HCT116 (cell line): Measurements from ENCODE around the gene KRT86. TPM values are rescaled to one million over a fixed set of nuclear protein-coding genes. Genes with fewer than 3 reads are reported as not detected.

ENCODE experiments used
- ATAC-seq: fragments of 200-7000 bp; cut with Tn5 transposase; 2 replicates; pipeline ENCODE4 v1.9.1; 2020; ENCODE audit warnings: mild to moderate bottlenecking, moderate library complexity
- BruUV-seq: library from RNA; stranded (reverse); fragments of 400-500 nt; replicated peaks from 2 replicates; lab custom pipeline; 2021; lab: Mats Ljungman, UMichigan
- CTCF ChIA-PET: fragments of 300-600 bp; sonication (Branson Sonifier 250); formaldehyde crosslinking; loops from one replicate; lab custom pipeline; 2021; ENCODE audit warnings: antibody characterized with exemption; lab: Charles Lee
- POLR2A ChIA-PET: fragments of 300-600, 350-600 bp; sonication (Branson Sonifier 250); formaldehyde crosslinking; loops from one replicate; lab custom pipeline; 2021; ENCODE audit warnings: antibody characterized with exemption; lab: Charles Lee
- RAD21 ChIA-PET, 2 experiments: fragments of 300-600 bp; sonication (Branson Sonifier 250); formaldehyde crosslinking; loops; one replicate each; lab custom pipeline; 2023; ENCODE audit warnings: low total read pairs in 2 of 2; ENCODE audit not compliant: uncharacterized antibody in 2 of 2, unreplicated experiment in 2 of 2, low non-redundant PET in 1 of 2; lab: Charles Lee
- DNase-seq: peaks from one replicate; pipeline ENCODE4 v3.0.0-alpha.2; 2010; ENCODE audit warnings: low read depth, low spot score
- H2AFZ ChIP-seq: fragments of 200-600 bp; shearing (Covaris generic), sonication (generic); 2 replicates; pipeline ENCODE4 v1.6.1; 2017; ENCODE audit warnings: low read depth, mixed run types, mixed read lengths, antibody characterized with exemption, low read length; ENCODE audit not compliant: poor library complexity, severe bottlenecking
- H3K27ac ChIP-seq: 2 replicates; pipeline ENCODE4 v1.5.1; 2012; ENCODE audit warnings: low read depth, low read length
- H3K27me3 ChIP-seq: fragments of 200-600 bp; sonication (generic); 2 replicates; pipeline ENCODE4 v1.6.1; 2016; ENCODE audit warnings: mixed run types, low read length, mixed read lengths; ENCODE audit not compliant: insufficient read depth
- H3K36me3 ChIP-seq, 2 experiments: fragments of 200-500 bp in 1 of 2; fragments of 200-600 bp in 1 of 2; sonication (Bioruptor generic) in 1 of 2; sonication (generic) in 1 of 2; 2 replicates each; pipeline versions ENCODE4 v1.5.1 to v1.6.1; 2014 to 2016; ENCODE audit warnings: low read length in 2 of 2, inconsistent platforms in 1 of 2, mixed read lengths in 1 of 2, mixed run types in 1 of 2; ENCODE audit not compliant: insufficient read depth in 2 of 2, control insufficient read depth in 1 of 2
- H3K4me1 ChIP-seq, 2 experiments: fragments of 200-600 bp in 1 of 2; sonication (generic) in 1 of 2; 2 replicates each; pipeline versions ENCODE4 v1.5.1 to v1.6.1; 2012 to 2017; ENCODE audit warnings: low read length in 2 of 2, inconsistent platforms in 1 of 2, mild to moderate bottlenecking in 1 of 2, mixed read lengths in 1 of 2, mixed run types in 1 of 2, moderate library complexity in 1 of 2; ENCODE audit not compliant: insufficient read depth in 2 of 2, control insufficient read depth in 1 of 2
- H3K4me2 ChIP-seq: fragments of 200-600 bp; sonication (generic); 2 replicates; pipeline ENCODE4 v1.6.1; 2017; ENCODE audit warnings: mixed run types, low read length, mixed read lengths
- H3K4me3 ChIP-seq, 2 experiments: fragments of 200-600 bp in 1 of 2; sonication (generic) in 1 of 2; replicated peaks in 1 of 2; 2 replicates each; pipeline ENCODE4 v1.5.1; 2011 to 2016; ENCODE audit warnings: low read length in 2 of 2, control low read depth in 1 of 2, low read depth in 1 of 2, mild to moderate bottlenecking in 1 of 2, mixed read lengths in 1 of 2, mixed run types in 1 of 2
- H3K79me2 ChIP-seq: fragments of 200-600 bp; sonication (generic); 2 replicates; pipeline ENCODE4 v1.6.1; 2017; ENCODE audit warnings: mild to moderate bottlenecking, mixed run types, low read length, moderate library complexity, mixed read lengths; ENCODE audit not compliant: insufficient read depth
- H3K9ac ChIP-seq: fragments of 200-600 bp; sonication (generic); 2 replicates; pipeline ENCODE4 v1.6.1; 2016; ENCODE audit warnings: low read length, mixed read lengths
- H3K9me2 ChIP-seq: fragments of 200-600 bp; sonication (generic), shearing (Covaris generic); 2 replicates; pipeline ENCODE4 v1.6.1; 2017; ENCODE audit warnings: mixed run types, mild to moderate bottlenecking, moderate library complexity; ENCODE audit not compliant: insufficient read depth
- H3K9me3 ChIP-seq, 2 experiments: fragments of 200-500 bp in 1 of 2; fragments of 200-600 bp in 1 of 2; sonication (Bioruptor generic) in 1 of 2; sonication (generic) in 1 of 2; 2 replicates each; pipeline ENCODE4 v1.6.1; 2014 to 2017; ENCODE audit warnings: low read length in 2 of 2, mixed read lengths in 2 of 2, inconsistent platforms in 1 of 2, low read depth in 1 of 2, mild to moderate bottlenecking in 1 of 2, mixed run types in 1 of 2, moderate library complexity in 1 of 2; ENCODE audit not compliant: control insufficient read depth in 1 of 2, insufficient read depth in 1 of 2
- H4K20me1 ChIP-seq: fragments of 200-600 bp; sonication (generic), shearing (Covaris generic); 2 replicates; pipeline ENCODE4 v1.6.1; 2017; ENCODE audit warnings: mixed run types, mild to moderate bottlenecking, moderate library complexity; ENCODE audit not compliant: insufficient read depth
- ATF3 ChIP-seq: IDR thresholded peaks from 2 replicates; pipeline ENCODE4 v1.6.1; 2012
- CBX3 ChIP-seq: IDR thresholded peaks from 2 replicates; pipeline ENCODE4 v1.6.1; 2012; ENCODE audit warnings: low read depth
- EZH2 ChIP-seq: fragments of 200-600 bp; sonication (generic); IDR thresholded peaks from 2 replicates; pipeline ENCODE4 v1.6.1; 2017; ENCODE audit warnings: antibody characterized with exemption, mixed run types
- FOSL1 ChIP-seq: IDR thresholded peaks from 2 replicates; pipeline ENCODE4 v1.6.1; 2012; ENCODE audit warnings: low read depth
- JUND ChIP-seq: IDR thresholded peaks from 2 replicates; pipeline ENCODE4 v1.6.1; 2012
- POLR2A ChIP-seq: IDR thresholded peaks from 2 replicates; pipeline ENCODE4 v1.7.0; 2011; ENCODE audit warnings: borderline replicate concordance; ENCODE audit not compliant: insufficient read depth, insufficient read length; ENCODE audit errors: extremely low read depth
- POLR2AphosphoS5 ChIP-seq: IDR thresholded peaks from 2 replicates; pipeline ENCODE4 v1.6.1; 2011; ENCODE audit warnings: mild to moderate bottlenecking, low read depth, low read length, moderate library complexity
- SIN3A ChIP-seq: IDR thresholded peaks from 2 replicates; pipeline ENCODE4 v1.6.1; 2012; ENCODE audit warnings: low read depth
- SP1 ChIP-seq: IDR thresholded peaks from 2 replicates; pipeline ENCODE4 v1.6.1; 2012; ENCODE audit warnings: low read depth
- TCF7L2 ChIP-seq: IDR thresholded peaks from 2 replicates; pipeline ENCODE4 v1.7.0; 2011; ENCODE audit warnings: borderline replicate concordance, inconsistent platforms; ENCODE audit not compliant: insufficient read depth, insufficient read length; ENCODE audit errors: extremely low read depth
- intact Hi-C: fragments of 100-400 bp; cut with micrococcal nuclease; formaldehyde crosslinking; loops from 2 replicates; pipeline ENCODE4 v1.10.0; 2022
- total RNA-seq: library from RNA; stranded (reverse); gene quantifications from one replicate; pipeline ENCODE4 v1.2.1, GENCODE V29; 2021; ENCODE audit not compliant: unreplicated experiment
- TF ChIP-seq, protein P1 (sequence below), 3 experiments: fragments of 200-600 bp in 1 of 3; sonication (generic) in 1 of 3; IDR thresholded peaks in 2 of 3; conservative IDR thresholded peaks in 1 of 3; 2 replicates each; pipeline ENCODE4 v1.5.1; 2012 to 2017; ENCODE audit warnings: low read depth in 2 of 3, low read length in 2 of 3, antibody characterized with exemption in 1 of 3, borderline replicate concordance in 1 of 3, control low read depth in 1 of 3, mild to moderate bottlenecking in 1 of 3, mixed read lengths in 1 of 3, mixed run types in 1 of 3, moderate library complexity in 1 of 3; ENCODE audit not compliant: insufficient read depth in 1 of 3

The KRT86 gene
- total RNA-seq, 1 experiment from 2014 or later: 1.5 TPM

DNA sequence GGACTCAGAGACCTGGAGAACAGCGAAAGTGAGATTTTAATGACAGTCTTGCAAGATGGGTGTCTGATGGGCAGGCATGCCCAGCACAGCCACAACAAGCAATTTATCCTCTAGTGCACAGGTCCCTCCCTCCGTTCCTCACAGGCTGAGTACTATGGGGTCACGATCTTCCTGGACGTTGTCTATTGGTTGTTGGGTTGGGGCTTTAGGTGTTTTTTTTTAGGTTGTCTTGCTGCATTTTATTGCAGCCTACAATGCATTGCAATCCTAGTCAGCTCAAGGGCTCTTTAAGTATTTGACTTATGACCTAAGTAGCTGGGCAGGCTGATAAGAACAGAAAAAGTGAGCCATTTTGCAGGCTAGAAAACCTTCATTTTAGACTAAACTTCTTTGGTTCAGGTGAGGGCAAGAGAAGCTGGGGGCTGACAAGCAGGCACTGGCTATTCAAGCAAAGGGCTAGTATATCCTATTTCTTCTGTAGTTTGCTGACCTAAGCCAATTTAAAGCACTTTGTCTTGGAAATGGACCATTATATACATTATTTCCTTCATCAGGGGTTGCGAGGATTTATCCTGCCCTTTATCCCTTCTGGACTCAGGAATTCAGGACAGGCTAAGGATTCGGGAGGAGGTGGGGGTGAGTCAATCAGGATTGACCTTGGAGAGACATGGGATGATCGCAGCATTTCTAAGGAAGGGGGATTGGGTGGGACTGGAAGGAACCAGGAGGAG is 35.4 kb upstream of the KRT86 start:
- Histone ChIP-seq H3K4me3 (no peak overlapping the region), H3K79me2 (no peaks in the 10 kb centered on the region), H3K4me2 (no peak overlapping the region), H3K27me3 (no peaks in the 10 kb centered on the region), H3K9ac (no peak overlapping the region), H2AFZ (no peak overlapping the region), H3K4me1 (peaks cover 26 to 91% of the 10 kb centered on the region in 2 experiments), H3K9me3 (no peaks in the 10 kb centered on the region), H3K27ac (no peak overlapping the region), H4K20me1 (no peaks in the 10 kb centered on the region), H3K9me2 (no peaks in the 10 kb centered on the region), H3K36me3 (no peaks in the 10 kb centered on the region)
- RAD21 ChIA-PET: no interaction called here
- DNase-seq (no peak), ATAC-seq (no peak)
- intact Hi-C loops: no loop called here
- no TSS peak for BruUV-seq
- no peak for TF ChIP-seq POLR2AphosphoS5
- TF ChIP-seq CBX3: no peak
- no peak for TF ChIP-seq SP1
- no peak for TF ChIP-seq JUND
- TF ChIP-seq TCF7L2: no peak
- no peak for TF ChIP-seq FOSL1
- no peak for TF ChIP-seq ATF3
- TF ChIP-seq, protein P1, sequence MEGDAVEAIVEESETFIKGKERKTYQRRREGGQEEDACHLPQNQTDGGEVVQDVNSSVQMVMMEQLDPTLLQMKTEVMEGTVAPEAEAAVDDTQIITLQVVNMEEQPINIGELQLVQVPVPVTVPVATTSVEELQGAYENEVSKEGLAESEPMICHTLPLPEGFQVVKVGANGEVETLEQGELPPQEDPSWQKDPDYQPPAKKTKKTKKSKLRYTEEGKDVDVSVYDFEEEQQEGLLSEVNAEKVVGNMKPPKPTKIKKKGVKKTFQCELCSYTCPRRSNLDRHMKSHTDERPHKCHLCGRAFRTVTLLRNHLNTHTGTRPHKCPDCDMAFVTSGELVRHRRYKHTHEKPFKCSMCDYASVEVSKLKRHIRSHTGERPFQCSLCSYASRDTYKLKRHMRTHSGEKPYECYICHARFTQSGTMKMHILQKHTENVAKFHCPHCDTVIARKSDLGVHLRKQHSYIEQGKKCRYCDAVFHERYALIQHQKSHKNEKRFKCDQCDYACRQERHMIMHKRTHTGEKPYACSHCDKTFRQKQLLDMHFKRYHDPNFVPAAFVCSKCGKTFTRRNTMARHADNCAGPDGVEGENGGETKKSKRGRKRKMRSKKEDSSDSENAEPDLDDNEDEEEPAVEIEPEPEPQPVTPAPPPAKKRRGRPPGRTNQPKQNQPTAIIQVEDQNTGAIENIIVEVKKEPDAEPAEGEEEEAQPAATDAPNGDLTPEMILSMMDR (IDR thresholded peaks at IDR 0.05 in 2 of 3, conservative IDR thresholded peaks at IDR 0.05 in 1 of 3; ENCODE audit: borderline replicate concordance in 1 of 3, insufficient read depth in 1 of 3, low read depth in 2 of 3, low read length in 2 of 3): no peak
- TF ChIP-seq POLR2A: no peak
- no peak for TF ChIP-seq EZH2
- no peak for TF ChIP-seq SIN3A
- CTCF ChIA-PET: interaction anchor here (0.8 kb wide), 1 partner anchor 18 kb away, joined by 4 read pairs; no protein-coding TSS in a partner anchor
- POLR2A ChIA-PET: no interaction called here
